Stimulated activated CD8-positive, alpha-beta memory T cell treated with anti-CD3 and anti-CD28 coated beads, Interleukin-12 subunit alpha, Interleukin-12 subunit beta, amount 100 ng/mL, for 24 hours (primary cell): ENCODE results near the gene RHBDF2.

Source experiments
- DNase-seq: peaks from one replicate; pipeline ENCODE4 v3.0.0-alpha.2; 2020; ENCODE audit errors: extremely low read depth

Gene RHBDF2

DNA sequence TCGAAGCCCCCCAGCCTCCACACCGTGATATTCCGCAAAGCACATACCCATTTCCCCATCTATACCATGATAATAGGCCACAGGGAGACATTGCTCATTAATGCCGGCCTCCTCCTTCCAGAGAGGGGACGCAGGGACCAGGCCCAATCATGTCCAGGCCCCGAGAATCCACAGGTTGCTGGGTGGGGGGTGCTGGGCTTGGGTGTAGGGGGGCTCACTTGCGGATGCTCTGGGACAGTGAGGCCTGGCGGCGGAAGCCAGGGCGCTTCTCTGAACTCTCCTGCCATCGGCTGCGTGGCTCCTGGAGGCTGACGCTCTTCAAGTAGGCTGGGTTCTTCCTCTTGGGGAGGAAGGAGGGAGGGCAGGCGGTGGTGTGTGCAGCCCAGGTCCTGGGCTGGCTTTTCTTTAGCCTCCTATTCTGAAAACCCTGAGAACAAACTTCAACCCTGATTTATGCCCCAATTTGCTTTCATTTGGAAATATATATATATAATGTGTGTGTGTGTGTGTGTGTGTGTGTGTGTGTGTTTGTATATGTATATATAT is 21.6 kb downstream of the RHBDF2 start:
- no peak for DNase-seq

DNA sequence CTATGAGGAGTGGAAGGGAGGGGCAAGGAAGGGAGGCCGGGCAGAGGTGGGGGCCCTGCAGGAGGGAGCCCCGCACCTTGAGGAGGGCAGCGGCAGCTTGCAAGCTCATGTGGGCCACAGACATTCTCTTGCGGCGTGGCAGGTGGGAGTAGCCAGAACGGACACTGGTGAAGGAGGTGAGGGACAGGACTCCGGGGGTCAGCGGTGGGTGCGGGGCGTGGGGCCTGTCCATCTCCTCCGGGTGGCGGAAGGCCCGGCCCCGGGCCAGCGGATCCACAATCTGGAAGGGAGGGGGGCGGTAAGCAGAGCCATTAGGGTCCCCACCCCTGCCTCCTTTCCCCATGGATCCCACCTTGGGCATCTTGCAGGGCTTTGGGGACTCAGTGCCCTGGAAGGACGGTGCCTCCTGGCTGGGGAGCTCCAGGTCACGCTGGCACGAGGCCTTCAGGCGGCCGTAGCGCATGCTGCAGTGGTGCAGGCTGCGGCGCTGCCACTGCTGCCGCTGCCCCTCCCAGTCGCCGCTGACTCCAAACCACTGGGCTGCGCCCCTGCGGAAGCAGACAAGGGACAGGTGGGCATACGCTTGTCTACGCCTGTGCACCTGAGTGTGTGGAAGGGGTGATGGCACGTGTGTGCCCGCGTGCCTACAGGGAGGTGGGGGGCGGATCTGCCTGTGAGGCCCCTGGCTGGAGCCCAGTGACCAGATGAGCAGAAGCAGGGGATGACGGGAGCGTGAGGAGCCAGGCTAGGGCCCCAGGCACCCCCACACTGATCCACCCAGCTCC is 22.3 kb downstream of the RHBDF2 start:
- no peak for DNase-seq

DNA sequence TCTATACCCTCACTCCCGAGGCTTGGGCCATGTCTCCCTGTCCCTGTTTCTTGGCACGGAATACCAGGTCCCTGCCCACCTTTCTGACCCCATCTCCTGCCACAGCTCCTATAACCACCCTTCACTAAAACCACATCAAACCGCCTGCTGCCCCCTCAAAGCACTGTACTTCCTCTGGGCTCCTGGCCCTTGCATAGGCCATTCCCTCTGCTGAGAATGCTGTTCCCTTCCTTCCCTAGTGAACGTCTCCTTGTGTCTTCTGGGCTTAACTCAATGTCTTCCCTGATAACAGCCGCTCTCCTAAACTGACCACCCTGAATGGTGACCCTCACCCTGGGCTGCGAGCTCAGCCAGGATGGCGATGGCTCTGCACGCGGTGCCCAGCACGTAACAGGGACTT is 23.1 kb downstream of the RHBDF2 start:
- DNase-seq: no peak

DNA sequence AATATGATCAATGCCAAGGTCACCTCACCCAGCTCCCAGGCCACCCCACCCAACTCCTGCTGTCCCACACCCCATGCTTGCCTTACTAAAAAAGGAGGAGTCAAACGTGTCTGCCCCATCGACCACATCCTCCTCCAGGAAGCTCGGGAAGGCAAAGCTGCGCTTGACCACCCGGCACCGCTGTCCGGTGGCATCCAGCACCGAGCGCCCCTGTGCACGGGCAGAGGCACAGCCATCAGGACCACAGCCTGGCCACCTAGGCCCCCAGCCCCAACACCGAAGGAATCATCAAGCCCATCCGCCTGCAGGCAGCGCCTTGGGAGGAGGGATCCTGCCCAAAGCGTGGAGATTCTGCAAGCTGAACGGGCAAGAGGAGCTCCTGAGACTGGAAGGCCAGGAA is 23.6 kb downstream of the RHBDF2 start:
- no peak for DNase-seq

DNA sequence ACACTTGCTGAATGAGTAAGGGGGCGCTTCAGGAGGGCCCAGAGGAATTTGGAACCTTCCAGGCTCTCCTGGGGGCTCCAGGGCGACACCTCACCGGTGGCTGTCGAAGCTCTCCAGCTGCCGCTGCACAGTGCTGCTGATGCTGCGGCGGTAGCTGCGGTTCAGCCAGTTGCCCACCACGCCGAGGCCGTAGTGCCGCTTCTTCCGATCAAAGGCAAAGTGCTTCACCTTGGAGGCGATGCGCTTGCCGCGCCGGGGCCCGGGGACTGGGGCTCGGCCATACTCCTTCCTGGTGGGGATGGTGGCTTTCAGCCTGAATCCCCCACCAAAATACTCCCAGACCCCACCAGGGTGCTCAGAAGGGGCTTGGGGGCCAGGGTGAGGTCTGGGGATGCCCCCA is 24.5 kb downstream of the RHBDF2 start:
- no peak for DNase-seq

DNA sequence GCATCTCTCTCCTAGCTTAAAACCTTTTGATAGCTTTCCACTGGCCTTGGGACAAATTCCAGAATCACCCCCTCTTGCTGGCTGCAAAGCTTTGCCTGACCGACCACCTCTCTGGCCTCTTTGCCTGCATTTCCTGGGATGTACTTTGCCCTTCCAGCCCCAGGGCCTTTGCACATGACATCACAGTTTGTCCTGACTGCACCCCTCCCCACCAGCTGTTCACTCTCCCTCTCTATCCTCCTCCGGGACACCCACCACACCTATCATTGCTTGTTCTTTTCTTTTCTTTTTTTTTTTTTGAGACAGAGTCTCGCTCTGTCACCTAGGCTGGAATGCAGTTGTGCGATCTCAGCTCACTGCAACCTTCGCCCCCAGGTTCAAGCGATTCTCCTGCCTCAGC is 25.9 kb downstream of the RHBDF2 start:
- no peak for DNase-seq

DNA sequence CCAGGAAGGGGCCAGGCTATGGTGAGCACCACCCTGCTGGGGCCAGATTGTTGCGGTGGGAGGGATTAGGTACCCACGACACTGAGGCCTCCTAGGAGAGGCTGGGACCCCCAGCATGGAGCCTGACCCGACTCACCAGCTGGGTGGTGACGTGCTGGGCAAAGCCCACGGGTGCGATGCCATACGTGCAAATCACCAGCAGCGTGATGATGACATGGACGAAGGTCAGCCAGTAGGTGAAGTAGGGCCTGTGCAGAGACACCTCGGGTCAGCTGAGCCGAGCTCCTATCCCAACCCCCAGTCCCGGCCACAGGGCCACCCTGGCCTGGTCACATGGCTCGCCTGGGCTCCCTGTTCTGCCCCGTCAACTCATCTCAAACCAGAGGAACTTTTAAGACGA is 26.3 kb downstream of the RHBDF2 start:
- DNase-seq: no peak

DNA sequence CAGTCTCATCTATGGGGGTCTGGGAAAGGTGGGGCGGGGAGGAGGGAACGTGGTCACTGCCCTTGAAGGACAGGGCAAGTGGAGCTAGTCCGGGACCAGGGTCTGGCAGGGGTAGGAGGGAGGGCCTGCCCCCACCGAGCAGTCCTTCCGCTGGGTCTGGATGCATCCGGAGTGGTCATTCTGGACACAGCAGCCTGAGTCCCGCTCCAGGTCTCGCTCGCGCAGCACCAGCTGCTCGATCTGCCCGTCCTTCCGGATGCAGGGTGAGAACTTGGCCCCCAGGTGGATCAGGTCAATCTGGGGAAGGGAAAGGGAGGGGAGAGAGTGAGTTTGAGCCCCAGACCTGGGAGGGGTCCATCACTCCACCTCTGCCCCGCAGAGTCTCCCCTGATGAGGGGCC is 27.0 kb downstream of the RHBDF2 start:
- DNase-seq: no peak

DNA sequence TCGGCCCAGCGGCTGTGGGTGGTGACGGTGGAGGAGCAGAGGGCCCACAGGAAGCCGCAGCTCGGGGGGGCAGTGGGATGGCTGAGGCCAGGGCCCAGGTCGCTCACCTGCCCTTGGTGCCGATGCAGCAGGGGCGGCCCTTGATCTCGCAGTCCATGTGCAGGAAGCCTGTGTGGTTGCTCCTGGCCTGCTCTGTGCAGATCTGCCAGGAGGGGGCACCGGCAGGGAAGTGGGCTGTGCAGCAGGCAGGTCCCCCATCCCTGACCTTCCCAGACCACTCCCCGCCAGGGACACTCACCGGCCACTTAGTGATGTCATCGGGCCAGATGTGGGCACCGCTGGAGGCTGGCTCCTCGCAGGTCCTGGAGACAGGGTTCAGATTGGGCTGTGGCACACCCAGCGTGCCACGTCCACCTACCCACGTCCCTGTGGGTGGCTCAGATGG is 27.7 kb downstream of the RHBDF2 start:
- DNase-seq: no peak

DNA sequence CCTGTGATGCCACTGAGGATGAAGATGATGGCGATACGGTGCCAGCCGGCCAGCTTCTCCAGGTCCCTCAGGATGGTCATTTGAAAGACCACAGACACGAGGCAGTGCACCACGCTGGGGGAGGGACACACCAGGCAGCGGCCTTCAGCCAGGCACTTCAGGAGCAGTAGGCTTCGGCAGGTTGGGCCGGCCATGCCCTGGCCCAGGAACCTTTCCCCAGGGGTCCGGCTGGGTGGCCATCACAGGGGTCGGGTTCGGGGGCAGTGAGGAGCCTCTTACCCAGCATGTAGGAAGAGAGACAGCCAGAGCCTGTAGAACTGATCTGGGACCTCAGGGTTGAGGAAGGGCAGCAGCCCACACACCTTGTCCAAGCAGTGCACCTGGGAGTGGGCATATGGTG is 28.5 kb downstream of the RHBDF2 start:
- no peak for DNase-seq

DNA sequence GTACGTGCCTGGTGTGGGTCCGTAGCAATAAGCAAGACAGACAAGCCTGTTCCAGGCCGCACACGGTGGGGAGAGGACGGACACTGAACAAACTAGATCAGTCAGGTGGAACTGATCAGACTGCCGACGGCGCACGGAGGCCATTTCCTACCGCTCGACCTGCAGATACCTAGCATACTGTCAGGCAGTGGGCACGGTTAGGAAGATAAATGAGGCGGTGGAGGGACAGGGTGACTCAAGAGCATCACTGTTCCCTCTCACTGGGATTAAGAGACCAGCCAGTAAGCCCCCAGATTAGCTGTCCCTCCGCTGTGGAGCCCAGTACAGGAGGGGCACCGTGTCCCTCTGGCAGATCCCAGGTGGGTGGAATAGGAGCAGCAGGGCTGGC is 29.0 kb downstream of the RHBDF2 start:
- DNase-seq: no peak

DNA sequence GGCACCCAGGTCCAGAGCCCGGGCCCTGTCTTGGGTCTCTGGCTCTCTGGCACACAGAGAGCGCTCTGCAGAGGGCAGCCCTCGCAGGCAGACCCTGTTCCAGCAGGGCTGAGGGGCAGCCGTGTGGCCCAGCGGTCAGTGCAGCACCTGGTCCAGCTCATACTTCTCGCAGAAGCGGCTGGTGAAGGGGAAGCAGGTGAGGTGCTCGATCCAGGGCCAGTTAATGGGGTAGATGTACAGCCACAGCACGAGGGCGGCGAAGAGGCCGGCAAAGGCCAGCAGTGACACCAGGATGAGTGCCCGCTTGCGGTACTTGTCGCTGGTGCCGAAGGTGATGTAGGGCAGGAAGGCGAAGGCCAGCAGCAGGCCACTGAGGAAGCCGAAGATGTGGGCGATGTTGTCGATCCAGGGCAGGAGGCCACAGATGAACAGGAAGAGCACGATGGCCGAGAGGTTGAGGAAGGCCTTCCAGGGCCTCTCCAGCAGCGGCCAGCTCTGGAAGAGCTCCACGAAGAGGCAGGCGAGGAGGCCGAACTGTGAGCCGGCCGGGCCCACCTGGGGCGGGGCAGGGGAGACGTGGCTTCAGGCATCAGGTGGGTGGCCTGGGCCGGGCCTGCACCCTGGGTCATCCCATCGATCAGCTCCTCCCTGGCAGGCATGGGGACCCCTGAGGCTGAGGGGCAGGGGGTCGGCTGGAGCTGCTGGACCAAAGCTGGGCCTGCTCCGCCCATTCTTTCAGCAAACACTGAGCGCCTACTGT is 29.5 kb downstream of the RHBDF2 start:
- no peak for DNase-seq

DNA sequence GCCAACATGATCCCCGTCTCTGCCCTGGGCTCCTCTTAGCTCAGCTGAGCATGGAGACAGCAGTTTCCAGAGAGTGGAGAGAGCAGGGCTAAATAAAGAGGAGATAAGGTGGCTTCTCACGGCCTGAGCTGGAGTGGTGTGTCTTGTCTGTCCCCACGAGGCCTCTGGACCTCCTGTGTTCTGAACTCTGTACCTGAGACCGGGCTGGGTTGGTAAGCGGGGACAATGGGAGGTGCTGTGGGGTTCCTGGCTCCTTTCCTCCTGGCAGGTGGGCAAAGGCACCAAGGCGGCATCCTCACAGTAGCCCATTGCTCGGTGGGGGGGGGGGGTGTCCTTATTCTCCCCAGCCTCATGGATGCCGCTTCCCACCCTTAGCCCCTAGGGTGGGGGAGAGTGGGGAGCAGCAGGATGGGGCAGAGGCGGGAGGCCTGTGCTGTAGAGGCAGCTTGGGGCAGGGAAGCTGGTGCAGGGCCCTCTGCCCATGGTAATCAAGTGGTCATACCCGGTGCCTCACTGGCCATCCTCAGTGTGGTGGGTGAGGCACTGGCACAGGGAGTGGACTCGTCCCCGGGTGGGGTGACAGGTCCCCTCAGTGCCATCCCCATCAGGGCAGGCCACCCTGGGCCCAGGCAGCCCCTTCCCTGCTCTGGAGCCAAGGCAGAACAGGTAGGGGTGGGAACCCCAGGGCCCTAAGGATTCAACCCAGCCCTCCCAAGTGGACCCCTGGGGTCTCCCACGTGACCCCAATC is 31.1 kb downstream of the RHBDF2 start:
- DNase-seq: no peak

DNA sequence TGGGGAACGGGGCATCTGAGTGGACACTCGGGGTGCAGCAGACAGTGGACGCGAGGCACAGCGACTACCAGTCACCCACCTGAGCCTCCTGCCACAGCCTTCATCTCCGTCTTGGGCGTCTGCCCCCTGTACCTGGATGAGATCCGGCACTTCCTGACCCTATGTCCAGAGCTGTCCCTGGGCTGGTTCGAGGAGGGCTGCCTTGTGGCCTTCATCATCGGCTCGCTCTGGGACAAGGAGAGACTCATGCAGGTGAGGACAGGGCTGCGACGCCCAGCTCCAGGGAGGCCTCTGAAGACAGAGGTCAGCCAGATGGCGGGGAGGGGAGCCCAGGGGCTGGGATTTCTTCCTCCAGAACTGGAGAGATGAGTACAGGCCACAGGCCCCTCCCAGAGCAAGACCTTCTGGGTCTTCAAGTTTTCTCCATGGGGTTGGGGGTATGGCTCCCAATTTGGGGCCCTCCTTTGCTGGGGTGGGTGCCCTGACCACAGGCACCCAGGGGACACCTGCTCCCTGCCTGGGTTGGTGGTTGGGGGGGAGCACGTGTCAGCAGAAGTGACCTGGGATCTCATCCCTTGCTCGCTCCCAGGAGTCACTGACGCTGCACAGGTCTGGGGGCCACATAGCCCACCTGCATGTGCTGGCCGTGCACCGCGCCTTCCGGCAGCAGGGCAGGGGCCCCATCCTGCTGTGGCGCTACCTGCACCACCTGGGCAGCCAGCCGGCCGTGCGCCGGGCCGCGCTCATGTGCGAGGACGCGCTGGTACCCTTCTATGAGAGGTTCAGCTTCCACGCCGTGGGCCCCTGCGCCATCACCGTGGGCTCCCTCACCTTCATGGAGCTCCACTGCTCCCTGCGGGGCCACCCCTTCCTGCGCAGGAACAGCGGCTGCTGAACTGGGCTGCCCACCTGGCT is 31.9 kb downstream of the RHBDF2 start:
- DNase-seq: no peak

DNA sequence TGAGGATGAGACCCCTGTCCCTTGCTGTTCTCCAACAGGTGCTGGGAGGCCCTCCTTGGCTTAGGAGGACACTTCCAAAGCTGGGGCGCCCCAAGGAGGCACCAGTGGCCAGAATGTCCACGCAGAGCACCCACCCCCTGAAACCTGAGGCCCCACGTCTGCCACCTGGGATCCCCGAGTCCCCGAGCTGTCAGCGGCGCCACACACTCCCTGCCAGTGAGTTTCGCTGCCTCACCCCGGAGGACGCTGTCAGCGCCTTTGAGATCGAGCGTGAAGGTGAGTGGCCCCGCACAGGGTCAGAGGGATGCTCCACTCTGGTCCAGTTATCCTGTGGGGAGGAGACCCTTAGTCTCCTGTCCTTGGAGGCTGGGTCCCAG is 32.6 kb downstream of the RHBDF2 start:
- DNase-seq: no peak

DNA sequence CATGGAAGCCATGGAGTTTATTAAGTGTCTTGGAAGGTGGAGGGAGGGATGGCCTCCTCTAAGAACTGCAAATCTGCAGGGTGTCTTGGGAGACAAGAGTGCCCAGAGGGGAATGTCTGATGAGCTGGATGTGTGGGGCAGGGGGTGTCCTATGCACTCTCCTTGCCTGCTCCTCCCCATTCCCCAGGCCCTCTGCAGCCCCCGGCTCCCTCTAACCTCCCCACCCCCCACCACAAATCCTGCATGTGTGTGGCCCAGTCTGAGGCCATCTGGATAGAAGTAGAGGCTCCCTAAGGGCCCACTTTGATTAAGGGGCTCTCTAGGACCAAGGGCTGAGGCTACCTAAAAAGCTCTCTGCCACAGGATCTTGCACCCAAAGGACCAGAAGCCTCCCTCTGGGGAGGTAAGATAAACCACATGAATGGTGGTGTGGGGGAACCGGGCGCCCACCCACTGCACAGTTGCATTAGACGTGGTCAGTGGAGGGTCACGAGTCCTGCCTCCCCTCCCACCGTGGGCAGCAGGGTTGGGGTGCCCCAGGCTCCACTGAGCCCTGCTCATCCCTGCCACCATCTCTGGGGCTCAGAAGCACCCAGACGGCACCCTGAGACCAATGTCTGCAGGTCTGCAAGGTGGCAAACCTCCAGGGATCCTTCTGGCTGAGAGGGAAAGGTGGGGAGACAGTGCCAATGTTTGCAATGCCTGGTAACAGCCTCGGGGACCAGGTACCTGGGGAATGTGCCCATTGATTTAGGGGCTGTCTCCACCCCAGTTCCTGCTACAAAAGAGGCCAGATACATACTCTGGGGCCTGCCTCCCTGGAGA is 33.2 kb downstream of the RHBDF2 start:
- DNase-seq: no peak

DNA sequence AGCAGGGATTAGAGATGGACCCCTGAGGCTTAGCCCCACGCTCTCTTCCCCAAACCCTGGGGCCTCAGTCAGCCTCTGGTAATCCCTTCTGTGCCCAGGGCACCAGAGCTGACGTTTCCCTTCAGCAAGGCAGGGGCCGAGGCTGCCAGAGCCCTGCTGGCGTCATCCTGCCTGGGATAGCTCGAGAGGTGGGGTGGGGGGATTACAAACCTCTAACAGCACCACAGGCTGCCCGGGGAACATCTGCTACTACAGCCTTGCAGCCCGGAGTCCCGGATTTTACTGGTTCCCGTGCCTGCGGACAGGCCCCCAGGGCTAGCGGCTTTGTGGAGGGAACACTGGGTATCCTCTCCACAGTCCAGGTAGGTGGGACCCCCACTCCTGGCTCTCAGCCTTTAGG is 33.9 kb downstream of the RHBDF2 start, which contains the start of gene AANAT:
Gene AANAT (plus strand): TSS at position 238 of the 400 bp plus-strand sequence. CDS start 1,144 bp downstream, outside the sequence.
- DNase-seq: no peak

DNA sequence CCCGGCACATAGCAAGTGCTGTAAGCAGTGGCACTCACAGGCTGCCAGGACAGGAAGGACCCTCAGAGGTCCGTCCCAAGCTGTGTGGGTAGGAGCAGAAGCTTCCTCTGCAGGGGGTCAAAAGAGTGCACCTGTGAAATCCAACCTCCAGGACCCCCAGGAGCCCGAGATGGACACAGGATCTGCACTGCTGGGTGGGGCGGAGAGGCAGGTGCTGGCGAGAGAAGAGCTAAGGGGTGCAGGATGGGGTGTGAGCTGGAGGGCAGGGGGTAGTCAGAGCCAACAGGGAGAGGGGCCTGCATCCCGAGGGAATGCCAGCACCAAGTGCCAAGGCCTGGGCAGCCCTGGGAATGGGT is 34.5 kb downstream of the RHBDF2 start:
- no peak for DNase-seq

DNA sequence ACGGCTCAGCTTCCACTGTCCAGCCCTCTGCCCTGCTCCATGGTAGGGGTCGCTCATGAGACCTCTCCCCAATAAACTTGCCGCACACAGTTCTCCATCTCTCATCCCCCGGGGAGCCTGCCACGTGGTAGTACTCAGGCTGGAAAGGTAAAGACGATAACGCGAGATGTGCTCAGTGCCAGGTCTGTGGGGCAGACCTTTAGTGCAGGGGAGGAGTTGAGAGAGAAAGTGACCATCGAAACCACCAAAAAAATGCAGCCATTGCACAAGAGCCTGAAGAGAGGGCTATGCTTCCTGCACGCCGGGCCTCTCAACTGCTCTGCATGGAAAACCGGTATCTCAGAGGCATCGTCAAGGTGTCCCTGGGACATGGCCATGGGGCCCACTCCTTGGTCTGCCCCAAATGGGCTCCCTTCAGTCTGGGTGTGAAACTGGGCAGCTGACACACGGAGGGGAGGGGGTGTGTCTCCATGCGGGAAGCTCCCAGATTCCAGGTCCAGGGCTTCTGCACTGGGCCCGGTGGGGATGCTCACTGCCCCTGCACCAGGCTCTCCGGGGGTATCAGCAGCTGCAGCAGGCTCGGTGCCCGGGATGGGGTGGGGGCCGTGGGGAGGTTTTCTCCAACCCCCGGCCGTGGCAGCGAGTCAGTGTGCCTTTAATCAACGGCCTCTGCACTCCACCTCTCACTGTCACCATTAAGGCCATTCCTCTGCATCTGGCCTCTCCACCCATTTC is 38.5 kb downstream of the RHBDF2 start:
- no peak for DNase-seq
